GM19324 (cell line): ENCODE results near the gene GDF15.
"Not testable (repeated sequence)": the region's sequence is repeated elsewhere in the genome, so short reads cannot be mapped to it uniquely, and the experiment has no call there.

Source experiments
- ATAC-seq: cut with Tn5 transposase; IDR thresholded peaks from one replicate; pipeline ENCODE4 v1.9.1; 2021; ENCODE audit warnings: mild to moderate bottlenecking, moderate library complexity; ENCODE audit not compliant: unreplicated experiment, low FRiP score

The GDF15 gene, protein sequence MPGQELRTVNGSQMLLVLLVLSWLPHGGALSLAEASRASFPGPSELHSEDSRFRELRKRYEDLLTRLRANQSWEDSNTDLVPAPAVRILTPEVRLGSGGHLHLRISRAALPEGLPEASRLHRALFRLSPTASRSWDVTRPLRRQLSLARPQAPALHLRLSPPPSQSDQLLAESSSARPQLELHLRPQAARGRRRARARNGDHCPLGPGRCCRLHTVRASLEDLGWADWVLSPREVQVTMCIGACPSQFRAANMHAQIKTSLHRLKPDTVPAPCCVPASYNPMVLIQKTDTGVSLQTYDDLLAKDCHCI

GRCh38 chr19:18385675-18386542 is at the start of gene GDF15:
TSS of gene GDF15 (plus strand) at chr19:18386158. CDS start at chr19:18386190, 32 bp downstream.
- no peak for ATAC-seq

DNA sequence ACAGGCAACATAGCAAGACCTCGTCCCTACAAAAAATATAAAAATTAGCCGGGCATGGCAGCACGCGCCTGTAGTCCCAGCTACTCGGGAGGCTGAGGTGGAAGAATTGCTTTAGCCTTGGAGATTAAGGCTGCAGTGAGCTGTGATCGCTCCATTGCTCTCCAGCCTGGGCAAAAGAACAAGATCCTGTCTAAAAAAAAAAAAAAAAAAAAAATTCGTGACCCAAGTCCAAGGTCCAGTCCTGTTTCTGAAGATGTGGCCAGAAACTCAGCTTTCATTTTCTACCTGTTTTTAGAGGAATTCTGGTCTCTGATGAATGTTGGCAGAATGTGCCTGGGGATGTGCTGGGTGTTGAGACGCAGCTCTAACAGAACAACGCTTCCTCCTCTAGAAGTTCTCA is 47.4 kb upstream of the GDF15 start:
- no peak for ATAC-seq

DNA sequence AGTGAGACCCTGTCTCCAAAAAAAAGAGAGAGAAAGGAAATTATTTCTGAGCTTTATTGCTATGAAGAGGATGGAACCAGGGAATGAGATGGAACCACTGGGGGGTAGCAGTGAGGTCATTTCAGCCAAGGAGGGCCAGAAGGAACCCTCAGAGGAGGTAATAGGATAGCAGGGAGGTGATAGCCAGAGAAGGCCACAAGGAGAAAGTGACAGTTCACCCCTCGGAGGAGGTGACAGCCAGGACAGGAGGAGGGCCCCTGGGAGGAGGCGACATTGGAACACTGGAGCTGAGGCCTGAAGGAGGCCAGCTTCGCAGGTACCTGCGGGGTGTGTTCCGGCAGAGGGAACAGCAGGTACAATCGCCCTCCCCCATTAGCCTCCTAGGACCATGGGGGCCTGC is 46.2 kb upstream of the GDF15 start:
- no peak for ATAC-seq

GRCh38 chr19:18340190-18340989 is 45.6 kb upstream of the GDF15 start, which contains the start of gene PGPEP1:
TSS of gene PGPEP1 (plus strand) at chr19:18340598. CDS start at chr19:18340682, 84 bp downstream.
- peak; percentile 62 for ATAC-seq

- ATAC-seq = peak; percentile 42
Observed at GRCh38 chr19:18340990-18341868, 44.7 kb upstream of the GDF15 start.

GRCh38 chr19:18342090-18342632 is 43.8 kb upstream of the GDF15 start:
- no peak for ATAC-seq

DNA sequence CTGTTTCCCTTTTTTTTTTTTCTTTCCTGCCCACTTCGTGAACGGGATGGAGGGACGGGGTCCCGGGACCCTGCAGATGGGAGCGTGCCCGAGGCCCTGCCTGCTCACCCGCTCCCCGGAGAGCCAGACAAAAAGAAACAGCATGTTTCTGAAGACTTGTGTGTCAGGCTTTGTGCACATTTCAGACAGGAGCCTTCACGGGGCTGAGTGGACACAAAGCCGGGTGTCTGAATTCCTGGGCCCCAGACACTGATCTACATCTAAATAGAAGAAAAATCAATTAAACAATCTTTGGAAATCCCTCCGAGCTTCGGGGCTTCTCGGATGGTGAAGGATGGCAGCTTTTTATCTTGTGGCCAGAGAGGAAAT is 41.4 kb upstream of the GDF15 start:
- no peak for ATAC-seq

DNA sequence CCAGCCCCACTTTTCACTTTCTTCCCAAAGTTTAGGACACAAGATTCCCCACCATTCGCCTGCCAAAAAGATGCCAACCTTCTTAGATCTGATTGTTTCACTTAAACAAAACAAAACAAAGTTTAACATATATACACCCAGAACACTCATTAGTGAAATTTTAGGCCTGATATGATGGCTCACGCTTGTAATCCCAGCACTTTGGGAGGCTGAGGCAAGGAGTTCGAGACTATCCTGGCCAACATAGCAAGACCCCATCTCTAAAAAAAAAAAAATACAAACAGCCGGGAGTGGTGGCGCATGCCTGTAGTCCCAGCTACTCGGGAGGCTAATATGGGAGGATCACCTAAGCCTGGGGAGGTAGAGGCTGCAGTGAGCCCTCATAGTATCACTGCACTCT is 40.7 kb upstream of the GDF15 start:
- no peak for ATAC-seq

DNA sequence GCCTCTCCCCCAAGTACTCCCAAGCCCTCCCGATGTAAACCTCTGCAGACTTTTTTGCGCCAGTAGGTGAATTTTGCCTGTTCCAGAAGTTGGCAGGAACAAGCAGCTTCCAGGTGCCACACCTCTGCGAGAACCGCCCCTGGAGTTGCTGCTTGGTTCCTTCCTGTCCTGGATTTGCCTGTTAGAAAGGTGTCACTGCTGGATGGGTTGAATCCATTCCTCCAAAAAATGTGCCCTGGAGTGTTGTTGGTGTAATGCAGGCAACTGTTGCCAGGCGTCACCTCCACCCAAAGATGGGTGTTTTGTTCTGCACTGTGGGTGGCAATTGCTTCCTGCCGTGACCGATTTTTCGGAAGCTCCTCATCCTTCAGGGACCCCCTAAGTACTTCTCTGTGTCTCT is 39.9 kb upstream of the GDF15 start:
- no peak for ATAC-seq

DNA sequence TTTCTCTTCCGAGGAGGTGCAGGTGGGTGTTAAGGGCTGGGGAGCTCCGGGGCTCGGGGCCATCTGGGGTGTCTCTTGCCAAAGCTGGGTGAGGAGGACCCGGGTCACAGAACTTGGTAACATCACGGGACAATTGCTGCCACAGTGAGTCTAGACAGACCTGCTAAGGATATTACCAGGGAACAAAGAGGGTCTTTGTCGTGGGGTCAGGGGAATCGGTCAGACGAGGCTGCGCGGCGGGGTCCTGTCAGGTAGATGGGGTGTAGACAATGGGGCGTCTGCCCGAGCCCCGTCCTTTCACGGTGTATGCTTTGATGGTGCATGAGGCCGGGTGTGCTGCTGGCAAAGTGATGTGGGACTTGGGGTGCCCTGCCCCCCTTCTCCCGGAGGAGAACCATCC is 37.8 kb upstream of the GDF15 start:
- ATAC-seq = no peak

- not testable (repeated sequence) for ATAC-seq
Observed at GRCh38 chr19:18348818-18349339, 37.1 kb upstream of the GDF15 start.

- ATAC-seq = no peak
Observed at GRCh38 chr19:18349524-18350128, 36.3 kb upstream of the GDF15 start.

- no peak for ATAC-seq
Observed at GRCh38 chr19:18350490-18350889, 35.5 kb upstream of the GDF15 start.

DNA sequence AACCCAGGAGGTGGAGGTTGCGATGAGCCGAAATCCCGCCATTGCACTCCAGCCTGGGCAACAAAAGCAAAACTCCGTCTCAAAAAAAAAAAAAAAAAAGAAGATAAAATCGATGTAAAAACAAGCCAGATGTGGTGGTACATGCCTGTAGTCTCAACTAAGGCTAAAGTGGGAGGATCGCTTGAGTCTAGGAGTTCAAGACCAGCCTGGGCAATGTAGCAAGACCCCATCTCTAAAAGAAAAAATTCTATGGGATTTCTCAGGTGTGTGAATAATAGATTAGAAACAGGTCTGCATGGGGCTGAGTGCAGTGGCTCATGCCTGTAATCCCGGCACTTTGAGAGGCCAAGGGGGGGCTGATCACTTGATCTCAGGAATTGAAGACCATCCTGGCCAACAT is 34.4 kb upstream of the GDF15 start:
- ATAC-seq = no peak

- no peak for ATAC-seq
Observed at GRCh38 chr19:18353378-18354005, 32.5 kb upstream of the GDF15 start.

GRCh38 chr19:18354743-18355142 is 31.2 kb upstream of the GDF15 start:
- not testable (repeated sequence) for ATAC-seq

GRCh38 chr19:18357041-18357440 is 28.9 kb upstream of the GDF15 start:
- ATAC-seq = no peak

GRCh38 chr19:18361646-18362045 is 24.3 kb upstream of the GDF15 start:
- ATAC-seq = no peak
